IMR-90 (cell line): Measurements from ENCODE around the gene SLC6A7. TPM values are rescaled to one million over a fixed set of nuclear protein-coding genes. Genes with fewer than 3 reads are reported as not detected.

Experiments used
- ATAC-seq: fragments of 200-7000 bp; cut with Tn5 transposase; 2 replicates; pipeline ENCODE4 v1.9.1; 2020; ENCODE audit warnings: low read depth, mild to moderate bottlenecking, moderate library complexity
- BruUV-seq: library from RNA; stranded (reverse); fragments of 400-500 nt; replicated peaks from 2 replicates; lab custom pipeline; 2021; lab: Mats Ljungman, UMichigan
- CTCF ChIA-PET: fragments of 300-600 bp; formaldehyde crosslinking; extraction: SDS; loops from one replicate; lab custom pipeline; 2021; ENCODE audit warnings: antibody characterized with exemption; lab: Yijun Ruan, JAX
- POLR2A ChIA-PET: fragments of 300-600 bp; sonication (Branson Sonifier 250); formaldehyde crosslinking; loops from one replicate; lab custom pipeline; 2022; ENCODE audit warnings: antibody characterized with exemption; ENCODE audit not compliant: unreplicated experiment; lab: Charles Lee
- DNase-seq: peaks from one replicate; pipeline ENCODE4 v3.0.0; 2013
- H2AFZ ChIP-seq: replicated peaks from 2 replicates; pipeline ENCODE3; 2013; ENCODE audit warnings: low read length, mild to moderate bottlenecking; ENCODE audit not compliant: poor library complexity
- H2AK5ac ChIP-seq: 2 replicates; pipeline ENCODE4 v1.6.1; 2013; ENCODE audit warnings: low read depth, low read length, inconsistent platforms
- H2AK9ac ChIP-seq: replicated peaks from 2 replicates; pipeline ENCODE3; 2013; ENCODE audit warnings: mild to moderate bottlenecking, low read depth, low read length, moderate library complexity; ENCODE audit not compliant: poor library complexity
- H2BK120ac ChIP-seq: 2 replicates; pipeline ENCODE4 v1.6.1; 2013; ENCODE audit warnings: low read depth, low read length, inconsistent platforms
- H2BK15ac ChIP-seq: 3 replicates; pipeline ENCODE4 v1.6.1; 2013; ENCODE audit warnings: low read depth, low read length, inconsistent platforms
- H2BK20ac ChIP-seq: 2 replicates; pipeline ENCODE4 v1.6.1; 2013; ENCODE audit warnings: low read depth, mild to moderate bottlenecking, inconsistent platforms, low read length, moderate library complexity
- H2BK5ac ChIP-seq: 2 replicates; pipeline ENCODE4 v1.6.1; 2013; ENCODE audit warnings: mild to moderate bottlenecking, low read depth, low read length, inconsistent platforms; ENCODE audit not compliant: poor library complexity, severe bottlenecking
- H3K14ac ChIP-seq: replicated peaks from 2 replicates; pipeline ENCODE4 v1.6.1; 2013; ENCODE audit warnings: low read depth, low read length, inconsistent platforms
- H3K18ac ChIP-seq: 2 replicates; pipeline ENCODE4 v1.6.1; 2013; ENCODE audit warnings: low read depth, low read length, control low read depth
- H3K23ac ChIP-seq: 2 replicates; pipeline ENCODE4 v1.6.1; 2013; ENCODE audit warnings: low read depth, low read length, inconsistent platforms
- H3K27ac ChIP-seq: 2 replicates; pipeline ENCODE4 v1.5.1; 2013; ENCODE audit warnings: mild to moderate bottlenecking, control low read depth, low read length; ENCODE audit not compliant: insufficient read depth
- H3K27me3 ChIP-seq: 2 replicates; pipeline ENCODE4 v1.6.1; 2013; ENCODE audit warnings: low read length; ENCODE audit not compliant: control insufficient read depth, insufficient read depth
- H3K36me3 ChIP-seq: 2 replicates; pipeline ENCODE4 v1.6.1; 2013; ENCODE audit warnings: low read length, mixed read lengths; ENCODE audit not compliant: control insufficient read depth, insufficient read depth
- H3K4ac ChIP-seq: 2 replicates; pipeline ENCODE4 v1.6.1; 2013; ENCODE audit warnings: low read depth, low read length, inconsistent platforms
- H3K4me1 ChIP-seq: 2 replicates; pipeline ENCODE4 v1.6.1; 2013; ENCODE audit warnings: low read length, mixed read lengths; ENCODE audit not compliant: control insufficient read depth, insufficient read depth
- H3K4me2 ChIP-seq: 2 replicates; pipeline ENCODE4 v1.6.1; 2013; ENCODE audit warnings: low read depth, mild to moderate bottlenecking, control low read depth, low read length, moderate library complexity
- H3K4me3 ChIP-seq: 2 replicates; pipeline ENCODE4 v1.5.1; 2013; ENCODE audit warnings: low read depth, mild to moderate bottlenecking, control low read depth, low read length, moderate library complexity; ENCODE audit not compliant: insufficient read depth
- H3K56ac ChIP-seq: 2 replicates; pipeline ENCODE4 v1.6.1; 2013; ENCODE audit warnings: low read length, inconsistent platforms; ENCODE audit not compliant: insufficient read depth; ENCODE audit errors: extremely low read depth
- H3K79me1 ChIP-seq, 2 experiments: 2 replicates each; pipeline ENCODE4 v1.6.1; 2013; ENCODE audit warnings: low read length in 2 of 2, inconsistent platforms in 1 of 2, low read depth in 1 of 2
- H3K9ac ChIP-seq: 2 replicates; pipeline ENCODE4 v1.6.1; 2013; ENCODE audit warnings: low read depth, low read length, control low read depth
- H3K9me1 ChIP-seq: 2 replicates; pipeline ENCODE4 v1.6.1; 2013; ENCODE audit warnings: low read length, inconsistent platforms; ENCODE audit not compliant: insufficient read depth
- H3K9me3 ChIP-seq: 2 replicates; pipeline ENCODE4 v1.6.1; 2013; ENCODE audit warnings: low read length; ENCODE audit not compliant: control insufficient read depth, insufficient read depth
- H4K20me1 ChIP-seq: 2 replicates; pipeline ENCODE4 v1.6.1; 2013; ENCODE audit warnings: low read length, inconsistent platforms; ENCODE audit not compliant: insufficient read depth
- H4K5ac ChIP-seq: 2 replicates; pipeline ENCODE4 v1.6.1; 2013; ENCODE audit warnings: mild to moderate bottlenecking, low read depth, low read length, control low read depth
- H4K8ac ChIP-seq, 2 experiments: 2 replicates each; pipeline ENCODE4 v1.6.1; 2013; ENCODE audit warnings: low read depth in 2 of 2, low read length in 2 of 2, control low read depth in 1 of 2, inconsistent platforms in 1 of 2
- H4K91ac ChIP-seq: 2 replicates; pipeline ENCODE4 v1.6.1; 2013; ENCODE audit warnings: low read depth, low read length, inconsistent platforms; ENCODE audit not compliant: insufficient read depth
- MAFK ChIP-seq: IDR thresholded peaks from 2 replicates; pipeline ENCODE4 v1.6.1; 2012; ENCODE audit warnings: low read depth, low read length, improper control_type of control experiment
- MAZ ChIP-seq: IDR thresholded peaks from 2 replicates; pipeline ENCODE4 v1.6.1; 2012; ENCODE audit warnings: low read depth, mild to moderate bottlenecking, low read length, improper control_type of control experiment, moderate library complexity, borderline replicate concordance
- MXI1 ChIP-seq: IDR thresholded peaks from 2 replicates; pipeline ENCODE4 v1.6.1; 2012; ENCODE audit warnings: low read depth, mild to moderate bottlenecking, low read length, moderate library complexity, borderline replicate concordance
- WGBS, 2 experiments: methylation state at CpG; one replicate each; pipeline versions ENCODE4 v1.1.5 to v1.1.7; 2013; ENCODE audit warnings: missing lambda C conversion rate in 2 of 2; ENCODE audit not compliant: insufficient read length in 1 of 2; ENCODE audit errors: extremely low coverage in 2 of 2; 5-methylcytosine and 5-hydroxymethylcytosine counted together
- dilution Hi-C: fragments of 300-500 bp; cut with HindIII; formaldehyde crosslinking; loops from one replicate; pipeline ENCODE4 v1.14.3; 2018; ENCODE audit warnings: low sequenced_read_pairs; ENCODE audit not compliant: unreplicated experiment
- in situ Hi-C: fragments of 300-500 bp; cut with MboI; formaldehyde crosslinking; loops from 3 replicates; pipeline ENCODE4 v1.14.3; 2019; ENCODE audit warnings: low sequenced_read_pairs, inconsistent platforms, mixed read lengths
- intact Hi-C: fragments of 100-400 bp; cut with micrococcal nuclease; formaldehyde crosslinking; loops from 2 replicates; pipeline ENCODE4 v1.10.0; 2022
- polyA plus RNA-seq, 3 experiments: library from polyadenylated mRNA; depleted of rRNA; stranded (reverse); fragments of >200 nt; gene quantifications; 2 replicates each; pipeline ENCODE4 v1.2.3, GENCODE V29; 2012; ENCODE audit warnings: low replicate concordance in 1 of 3
- total RNA-seq: library from RNA; depleted of rRNA; stranded (reverse); fragments of >200 nt; gene quantifications from 2 replicates; pipeline ENCODE4 v1.2.3, GENCODE V29; 2012

SLC6A7 gene
- total and polyA plus RNA-seq, 2 of the 4 experiments (the other 2 are of a cell fraction), result under 0.01 TPM; not detected in 1

GRCh38 chr5:150152636-150153462 lies 37.0 kb upstream of the SLC6A7 start:
- CTCF ChIA-PET, result interaction anchor here (1.4 kb wide), 1 partner anchor 89 kb away, joined by 3 read pairs; no protein-coding TSS in a partner anchor
- H2BK20ac ChIP-seq, result peak overlapping the region; percentile 56
- H3K9ac ChIP-seq, result peak overlapping the region; percentile 99
- H3K27me3 ChIP-seq, result no peaks in the 10 kb centered on the region
- H3K4ac ChIP-seq, result peak overlapping the region; percentile 99
- POLR2A ChIA-PET, result interaction anchor here (0.6 to 1.2 kb wide), 2 partner anchors 10 to 146 kb away, joined by 3 to 5 read pairs; no protein-coding TSS in a partner anchor
- peak overlapping the region; percentile 76 for H3K4me3 ChIP-seq
- H3K18ac ChIP-seq, result peak overlapping the region; percentile 83; the same call in 1 of the 2 replicates
- peaks cover 48% of the 10 kb centered on the region for H3K36me3 ChIP-seq
- peak; percentile 3 for ATAC-seq
- TF ChIP-seq MXI1, result 0 out of 2 replicates have a peak, but pooled peaks have one; percentile 41
- no peak for TF ChIP-seq MAFK
- peak; percentile 27; the same call in 1 of the 2 replicates for TF ChIP-seq MAZ
- H4K20me1 ChIP-seq, result peaks cover 53% of the 10 kb centered on the region
- no peak overlapping the region for H4K5ac ChIP-seq
- in situ Hi-C loops, result no loop called here
- dilution Hi-C loops, result no loop called here
- no peaks in the 10 kb centered on the region for H3K9me3 ChIP-seq
- peak overlapping the region; percentile 85 for H2BK120ac ChIP-seq
- peak overlapping the region; percentile 98 for H4K91ac ChIP-seq
- peak overlapping the region; percentile 94 for H3K23ac ChIP-seq
- intact Hi-C loops, result no loop called here
- H2BK5ac ChIP-seq, result peak overlapping the region; percentile 91
- WGBS, 2 experiments, result 43% methylated on average over 6 of the region's 12 CpGs; no CpG with 5 or more reads in 1 of the 2 experiments
- H4K8ac ChIP-seq, result peak overlapping the region; percentile 74 to 89; a peak in 3 of 4 replicates
- H3K79me1 ChIP-seq, result peaks cover 5 to 67% of the 10 kb centered on the region in 2 experiments
- H2AK5ac ChIP-seq, result peak overlapping the region; percentile 94
- peak overlapping the region; percentile 96 for H3K14ac ChIP-seq
- peak overlapping the region; percentile 93 for H3K4me2 ChIP-seq
- H3K56ac ChIP-seq, result peak overlapping the region; percentile 88; the same call in 1 of the 2 replicates
- H3K27ac ChIP-seq, result peak overlapping the region; percentile 91
- H2BK15ac ChIP-seq, result peak overlapping the region; percentile 31; the same call in 2 of the 3 replicates
- H3K4me1 ChIP-seq, result peaks cover 37% of the 10 kb centered on the region
- peaks cover 31% of the 10 kb centered on the region for H3K9me1 ChIP-seq
- peak overlapping the region; percentile 24 for H2AFZ ChIP-seq
- no TSS peak for BruUV-seq
- peak overlapping the region; percentile 18 for H2AK9ac ChIP-seq
- DNase-seq, result peak; percentile 78
